Hematopoietic multipotent progenitor cell (in vitro differentiated cells): ENCODE results near the gene F10. TPM values are rescaled to one million over a fixed set of nuclear protein-coding genes. Genes with fewer than 3 reads are reported as not detected.

Experiments used
- DNase-seq, 3 donors: peaks; one replicate each; pipeline ENCODE4 v3.0.0-alpha.2; 2011 to 2015; ENCODE audit warnings: low read depth in 2 of 3, low spot score in 2 of 3
- total RNA-seq: library from RNA; depleted of rRNA; stranded (reverse); fragments of >200 nt; gene quantifications from one replicate; pipeline ENCODE4 v1.2.3, GENCODE V29; 2012

Gene F10
- total RNA-seq, 1 donor: 0.27 TPM

GRCh38 chr13:113129921-113130750 is 7.5 kb downstream of the F10 start:
- DNase-seq: peak in 2 of 3 donors; percentile 23 to 40

- DNase-seq: no peak
Observed at GRCh38 chr13:113135281-113135760, 12.7 kb downstream of the F10 start.

GRCh38 chr13:113137691-113138298 is 15.2 kb downstream of the F10 start:
- no peak for DNase-seq

- no peak for DNase-seq
Observed at GRCh38 chr13:113138792-113139551, 16.4 kb downstream of the F10 start.

GRCh38 chr13:113139577-113139976 is 17.0 kb downstream of the F10 start:
- no peak for DNase-seq

GRCh38 chr13:113140677-113141600 is 18.3 kb downstream of the F10 start:
- DNase-seq: no peak

GRCh38 chr13:113141601-113141970 is 19.0 kb downstream of the F10 start:
- no peak for DNase-seq

- no peak for DNase-seq
Observed at GRCh38 chr13:113142876-113143275, 20.3 kb downstream of the F10 start.

GRCh38 chr13:113143466-113144254 is 21.1 kb downstream of the F10 start:
- no peak for DNase-seq

GRCh38 chr13:113144255-113144629 is 21.6 kb downstream of the F10 start:
- DNase-seq: no peak

GRCh38 chr13:113145496-113145895 is 22.9 kb downstream of the F10 start:
- no peak for DNase-seq

GRCh38 chr13:113145911-113146598 is 23.5 kb downstream of the F10 start:
- DNase-seq: no peak

- DNase-seq: no peak
Observed at GRCh38 chr13:113146750-113147149, 24.2 kb downstream of the F10 start.

GRCh38 chr13:113147206-113147605 is 24.6 kb downstream of the F10 start:
- no peak for DNase-seq

- no peak for DNase-seq
Observed at GRCh38 chr13:113148407-113148806, 25.8 kb downstream of the F10 start.

GRCh38 chr13:113148940-113149503 is 26.4 kb downstream of the F10 start:
- no peak for DNase-seq

- no peak for DNase-seq
Observed at GRCh38 chr13:113149711-113150549, 27.3 kb downstream of the F10 start.
